ENCODE measurements around the gene ZBTB20.

ZBTB20 gene

DNA sequence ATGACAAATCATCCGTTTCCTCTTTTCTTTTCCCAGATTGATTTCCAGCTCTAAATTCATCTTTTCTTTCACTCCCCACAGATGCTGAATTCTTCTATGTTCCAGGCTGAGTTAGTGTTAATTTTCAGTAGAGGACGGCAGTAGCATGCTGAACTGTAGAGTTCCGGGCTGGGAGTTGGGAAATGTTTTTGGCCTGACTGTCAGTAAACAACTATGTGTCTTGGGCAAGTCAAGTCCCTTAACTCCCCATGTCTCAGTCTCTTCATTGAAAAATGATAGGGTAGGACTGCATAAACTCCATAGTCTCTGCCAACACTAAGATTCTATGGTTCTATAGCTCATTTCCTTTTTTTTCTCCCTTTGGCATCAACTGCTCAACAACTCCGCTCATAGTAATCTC is 519.3 kb downstream of the ZBTB20 start:
- TF ChIP-seq ZC3H10 (CRISPR knock-in tag; IDR thresholded peaks at IDR 0.05) (no peak), TCF4 (CRISPR knock-in tag; IDR thresholded peaks at IDR 0.05; ENCODE audit: borderline replicate concordance) (no peak)
- no peak for ATAC-seq

DNA sequence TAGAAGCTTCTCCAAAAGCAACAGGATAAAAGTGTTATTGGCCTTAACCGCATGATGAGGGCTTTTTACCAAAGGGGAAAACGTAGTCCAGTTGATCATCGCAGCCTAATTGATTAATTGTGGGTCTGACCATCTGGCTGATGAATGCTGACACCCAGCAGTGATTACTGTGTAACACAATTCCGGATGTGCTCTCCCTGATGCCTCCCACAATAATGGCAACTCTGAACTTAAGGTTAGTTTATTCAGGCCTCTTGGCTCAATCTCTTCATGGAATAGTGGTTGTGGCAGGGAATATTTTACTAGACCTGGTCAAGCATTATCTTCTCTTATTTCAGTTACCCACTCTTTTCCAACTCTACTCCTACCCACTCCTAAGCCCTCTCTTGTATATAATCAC is 520.3 kb downstream of the ZBTB20 start:
- no peak for ATAC-seq
- TF ChIP-seq ZNF565 (CRISPR knock-in tag; conservative IDR thresholded peaks at IDR 0.05; ENCODE audit: low read depth) = no peak
- no peak for TF ChIP-seq ZFP30 (CRISPR knock-in tag; IDR thresholded peaks at IDR 0.05)
- TF ChIP-seq CREB5 (CRISPR knock-in tag; IDR thresholded peaks at IDR 0.05; ENCODE audit: low read depth) = no peak
- TF ChIP-seq, protein P1, sequence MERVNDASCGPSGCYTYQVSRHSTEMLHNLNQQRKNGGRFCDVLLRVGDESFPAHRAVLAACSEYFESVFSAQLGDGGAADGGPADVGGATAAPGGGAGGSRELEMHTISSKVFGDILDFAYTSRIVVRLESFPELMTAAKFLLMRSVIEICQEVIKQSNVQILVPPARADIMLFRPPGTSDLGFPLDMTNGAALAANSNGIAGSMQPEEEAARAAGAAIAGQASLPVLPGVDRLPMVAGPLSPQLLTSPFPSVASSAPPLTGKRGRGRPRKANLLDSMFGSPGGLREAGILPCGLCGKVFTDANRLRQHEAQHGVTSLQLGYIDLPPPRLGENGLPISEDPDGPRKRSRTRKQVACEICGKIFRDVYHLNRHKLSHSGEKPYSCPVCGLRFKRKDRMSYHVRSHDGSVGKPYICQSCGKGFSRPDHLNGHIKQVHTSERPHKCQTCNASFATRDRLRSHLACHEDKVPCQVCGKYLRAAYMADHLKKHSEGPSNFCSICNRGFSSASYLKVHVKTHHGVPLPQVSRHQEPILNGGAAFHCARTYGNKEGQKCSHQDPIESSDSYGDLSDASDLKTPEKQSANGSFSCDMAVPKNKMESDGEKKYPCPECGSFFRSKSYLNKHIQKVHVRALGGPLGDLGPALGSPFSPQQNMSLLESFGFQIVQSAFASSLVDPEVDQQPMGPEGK (CRISPR knock-in tag; IDR thresholded peaks at IDR 0.05; ENCODE audit: borderline replicate concordance) = no peak
- TF ChIP-seq ESRRG (CRISPR knock-in tag; IDR thresholded peaks at IDR 0.05) = no peak
- no peak for TF ChIP-seq POU6F1 (CRISPR knock-in tag; IDR thresholded peaks at IDR 0.05; ENCODE audit: borderline replicate concordance, low read depth)
- no peak for TF ChIP-seq SNAI2 (CRISPR knock-in tag; IDR thresholded peaks at IDR 0.05)
- TF ChIP-seq PPARA (CRISPR knock-in tag; IDR thresholded peaks at IDR 0.05; ENCODE audit: borderline replicate concordance) = no peak
- TF ChIP-seq ARNTL (CRISPR knock-in tag; IDR thresholded peaks at IDR 0.05; ENCODE audit: borderline replicate concordance, low read depth) = no peak
- TF ChIP-seq TSHZ2 (CRISPR knock-in tag; IDR thresholded peaks at IDR 0.05) = no peak
- no peak for TF ChIP-seq ZNF8 (CRISPR knock-in tag; IDR thresholded peaks at IDR 0.05)
- TF ChIP-seq CSDC2 (CRISPR knock-in tag; IDR thresholded peaks at IDR 0.05) = no peak
- no peak for TF ChIP-seq RARB (CRISPR knock-in tag; IDR thresholded peaks at IDR 0.05)

GRCh38 chr3:114624571-114625181 is 522.4 kb downstream of the ZBTB20 start:
- peak; percentile 97 for ATAC-seq
- TF ChIP-seq TCF4 (CRISPR knock-in tag; IDR thresholded peaks at IDR 0.05; ENCODE audit: borderline replicate concordance) (no peak), CSRNP3 (CRISPR knock-in tag; IDR thresholded peaks at IDR 0.05) (no peak), ZNF70 (CRISPR knock-in tag; IDR thresholded peaks at IDR 0.05) (no peak), POU6F1 (CRISPR knock-in tag; IDR thresholded peaks at IDR 0.05; ENCODE audit: borderline replicate concordance, low read depth) (no peak), ARNTL (CRISPR knock-in tag; IDR thresholded peaks at IDR 0.05; ENCODE audit: borderline replicate concordance, low read depth) (no peak), SNAI2 (CRISPR knock-in tag; IDR thresholded peaks at IDR 0.05) (peak; percentile 43; the same call in 1 of the 2 replicates), BACH2 (CRISPR knock-in tag; IDR thresholded peaks at IDR 0.05; ENCODE audit: borderline replicate concordance) (no peak), CSDC2 (CRISPR knock-in tag; IDR thresholded peaks at IDR 0.05) (peak; percentile 54; the same call in 1 of the 2 replicates), ZFP3 (CRISPR knock-in tag; IDR thresholded peaks at IDR 0.05) (peak; percentile 81), CREB5 (CRISPR knock-in tag; IDR thresholded peaks at IDR 0.05; ENCODE audit: low read depth) (peak; percentile 39; the same call in 1 of the 2 replicates)

Data from SK-N-SH treated with all-trans-retinoic acid at 6 μM for 48 hours (cell line).